Gastroesophageal sphincter (tissue), 4 donors: ENCODE measurements around the gene RUNDC1. TPM values are rescaled to one million over a fixed set of nuclear protein-coding genes. Genes with fewer than 3 reads are reported as not detected.
A peak's percentile ranks its signal among the peaks of the same experiment; 100 is the strongest.

Experiments
- ATAC-seq: fragments of 150-250 bp; one replicate; pipeline ENCODE4 v1.9.1; 2016; ENCODE audit warnings: mild to moderate bottlenecking, moderate library complexity
- H3K27ac ChIP-seq, 4 donors: fragments of 200-600 bp; sonication (generic) in 3 of 4; 1 replicate in 3 of 4; 2 replicates in 1 of 4; pipeline ENCODE4 v1.5.1; 2016 to 2019
- H3K27me3 ChIP-seq: fragments of 200-600 bp; sonication (generic); one replicate; pipeline ENCODE4 v1.5.1; 2019
- H3K36me3 ChIP-seq, 2 donors: fragments of 200-600 bp; sonication (generic); one replicate each; pipeline ENCODE4 v1.5.1; 2019; ENCODE audit warnings: control low read depth in 1 of 2
- H3K4me1 ChIP-seq, 3 donors: fragments of 200-600 bp; sonication (generic); 1 replicate in 2 of 3; 2 replicates in 1 of 3; pipeline ENCODE4 v1.5.1; 2016 to 2019; ENCODE audit warnings: control low read depth in 2 of 3
- H3K4me3 ChIP-seq, 2 donors: fragments of 200-600 bp; sonication (generic); one replicate each; pipeline ENCODE4 v1.5.1; 2019; ENCODE audit warnings: mild to moderate bottlenecking in 1 of 2, moderate library complexity in 1 of 2
- H3K9me3 ChIP-seq, 3 donors: fragments of 200-600 bp; sonication (generic); one replicate each; pipeline ENCODE4 v1.5.1; 2017 to 2019; ENCODE audit warnings: control low read depth in 2 of 3
- EP300 ChIP-seq: sonication (generic); formaldehyde crosslinking; IDR thresholded peaks from one replicate; pipeline ENCODE4 v1.6.1; 2017; ENCODE audit warnings: antibody characterized with exemption, mild to moderate bottlenecking
- POLR2A ChIP-seq, 2 donors: fragments of 450-650 bp; IDR thresholded peaks; one replicate each; pipeline ENCODE4 v1.6.1; 2017; ENCODE audit warnings: antibody characterized with exemption in 2 of 2, mild to moderate bottlenecking in 2 of 2, moderate library complexity in 1 of 2
- POLR2AphosphoS5 ChIP-seq: sonication (generic); formaldehyde crosslinking; IDR thresholded peaks from one replicate; pipeline ENCODE4 v1.6.1; 2017; ENCODE audit warnings: antibody characterized with exemption
- WGBS, 2 donors: methylation state at CpG; one replicate each; pipeline ENCODE4 v1.1.5; 2018; ENCODE audit warnings: low coverage in 1 of 2; 5-methylcytosine and 5-hydroxymethylcytosine counted together
- total RNA-seq, 4 donors: library from RNA; depleted of rRNA; stranded (reverse); fragments of >200 nt; gene quantifications; one replicate each; pipeline ENCODE4 v1.1.0, GENCODE V29; 2016
- TF ChIP-seq, protein P1 (sequence below), 4 experiments: fragments of 200-600 bp in 2 of 4; fragments of 450-650 bp in 2 of 4; sonication (generic) in 1 of 4; IDR thresholded peaks; one replicate each; pipeline ENCODE4 v1.5.1; 2017 to 2019; ENCODE audit warnings: antibody characterized with exemption in 4 of 4, mild to moderate bottlenecking in 2 of 4, moderate library complexity in 2 of 4

Gene RUNDC1
- 10 to 100 TPM; 16.4 to 20.9 (median 19.4) TPM for total RNA-seq

DNA sequence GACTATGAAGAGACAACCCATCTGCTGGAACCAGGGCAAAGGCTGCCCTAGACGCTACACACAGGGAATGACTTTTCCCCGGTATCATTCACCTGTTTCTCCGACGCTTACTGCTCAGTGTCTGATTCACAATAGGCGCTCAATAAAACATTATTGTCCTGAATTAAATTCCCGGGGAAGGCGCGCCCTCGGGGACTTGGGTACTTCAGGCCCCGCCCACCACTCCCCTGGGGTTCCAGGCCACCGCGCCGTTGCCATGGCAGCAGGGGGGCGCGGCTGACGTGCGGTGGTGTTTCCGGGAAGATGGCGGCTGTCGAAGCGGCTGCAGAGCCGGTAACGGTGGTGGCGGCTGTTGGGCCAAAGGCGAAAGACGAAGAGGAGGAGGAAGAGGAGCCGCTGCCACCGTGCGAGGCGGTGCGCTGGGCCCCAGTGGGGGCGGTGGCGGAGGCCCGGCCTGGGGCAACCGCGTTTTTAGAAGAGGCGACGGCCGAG is at the start of gene RUNDC1:
Gene RUNDC1 (plus strand): TSS at position 292 of the 492 bp plus-strand sequence. CDS start 12 bp downstream, at position 304.
- peak; percentile 94 for ATAC-seq
- TF ChIP-seq POLR2AphosphoS5 (peak; percentile 61), POLR2A (IDR thresholded peaks at IDR 0.05) (peak; percentile 38 to 48), EP300 (no peak)
- H3K27ac ChIP-seq, result peak within 1 kb of the TSS; percentile 35 to 92 (median 86)
- WGBS, 2 donors, result 0% methylated on average over 4 to 5 of the region's 39 CpGs
- peaks cover 0 to 18% of the 10 kb centered on the region in 2 donors for H3K36me3 ChIP-seq
- H3K9me3 ChIP-seq, result no peaks in the 10 kb centered on the region
- no peaks in the 10 kb centered on the region for H3K27me3 ChIP-seq
- peak within 1 kb of the TSS; percentile 72 to 98 for H3K4me3 ChIP-seq
- H3K4me1 ChIP-seq, result peaks cover 0 to 31% (median 11%) of the 10 kb centered on the region in 3 donors

DNA sequence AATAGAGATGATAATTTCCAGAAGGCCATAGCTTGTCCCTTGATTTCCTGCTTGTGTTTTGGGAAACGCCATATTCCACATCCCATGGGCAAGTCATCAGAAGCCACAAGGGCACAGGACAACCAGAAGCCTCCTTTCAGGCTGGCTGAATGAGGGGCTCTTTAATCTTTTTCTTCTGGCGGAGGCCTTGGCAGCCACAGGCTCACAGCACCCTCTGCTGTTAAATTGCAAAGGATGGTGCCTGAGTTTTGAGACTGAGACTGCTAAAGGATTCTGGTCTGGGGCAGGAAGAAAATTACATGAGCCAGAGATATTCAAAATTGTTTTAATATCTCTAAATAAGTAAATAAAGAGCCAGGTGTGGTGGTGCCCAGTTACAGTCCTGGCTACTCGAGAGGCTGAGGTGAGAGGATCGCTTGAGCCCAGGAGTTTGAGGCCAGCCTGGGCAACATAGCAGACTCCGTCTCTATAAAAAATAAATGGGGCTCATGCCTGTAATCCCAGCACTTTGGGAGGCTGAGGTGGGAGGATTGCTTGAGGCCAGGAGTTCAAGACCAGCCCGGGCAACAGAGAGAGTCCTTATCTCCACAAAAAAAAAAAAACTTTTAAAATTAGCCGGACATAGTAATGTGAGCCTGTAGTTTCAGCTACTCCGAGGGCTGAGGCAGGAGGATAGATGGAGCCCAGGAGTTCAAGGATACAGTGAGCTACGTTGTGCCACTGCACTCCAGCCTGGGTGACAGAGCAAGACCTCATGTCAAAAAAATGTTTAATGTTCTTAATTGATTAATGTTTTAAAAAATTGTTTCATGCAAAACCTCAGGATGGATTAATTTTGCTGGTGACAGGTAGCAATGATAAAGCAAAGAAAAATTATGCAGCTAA is 42.4 kb upstream of the RUNDC1 start:
- TF ChIP-seq EP300 (no peak), POLR2AphosphoS5 (no peak)
- TF ChIP-seq, protein P1, sequence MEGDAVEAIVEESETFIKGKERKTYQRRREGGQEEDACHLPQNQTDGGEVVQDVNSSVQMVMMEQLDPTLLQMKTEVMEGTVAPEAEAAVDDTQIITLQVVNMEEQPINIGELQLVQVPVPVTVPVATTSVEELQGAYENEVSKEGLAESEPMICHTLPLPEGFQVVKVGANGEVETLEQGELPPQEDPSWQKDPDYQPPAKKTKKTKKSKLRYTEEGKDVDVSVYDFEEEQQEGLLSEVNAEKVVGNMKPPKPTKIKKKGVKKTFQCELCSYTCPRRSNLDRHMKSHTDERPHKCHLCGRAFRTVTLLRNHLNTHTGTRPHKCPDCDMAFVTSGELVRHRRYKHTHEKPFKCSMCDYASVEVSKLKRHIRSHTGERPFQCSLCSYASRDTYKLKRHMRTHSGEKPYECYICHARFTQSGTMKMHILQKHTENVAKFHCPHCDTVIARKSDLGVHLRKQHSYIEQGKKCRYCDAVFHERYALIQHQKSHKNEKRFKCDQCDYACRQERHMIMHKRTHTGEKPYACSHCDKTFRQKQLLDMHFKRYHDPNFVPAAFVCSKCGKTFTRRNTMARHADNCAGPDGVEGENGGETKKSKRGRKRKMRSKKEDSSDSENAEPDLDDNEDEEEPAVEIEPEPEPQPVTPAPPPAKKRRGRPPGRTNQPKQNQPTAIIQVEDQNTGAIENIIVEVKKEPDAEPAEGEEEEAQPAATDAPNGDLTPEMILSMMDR (IDR thresholded peaks at IDR 0.05), result peak in 3 of 4 experiments; percentile 50 to 78 (median 62)
- Histone ChIP-seq H3K27me3 (no peaks in the 10 kb centered on the region), H3K36me3 (no peaks in the 10 kb centered on the region), H3K4me3 (no peak overlapping the region), H3K27ac (no peak overlapping the region), H3K4me1 (peaks cover 0 to 8% (median 0%) of the 10 kb centered on the region in 3 donors), H3K9me3 (no peaks in the 10 kb centered on the region)
- ATAC-seq, result peak; percentile 48
- 24 to 31% methylated on average over 6 to 9 of the region's 9 CpGs for WGBS, 2 donors

DNA sequence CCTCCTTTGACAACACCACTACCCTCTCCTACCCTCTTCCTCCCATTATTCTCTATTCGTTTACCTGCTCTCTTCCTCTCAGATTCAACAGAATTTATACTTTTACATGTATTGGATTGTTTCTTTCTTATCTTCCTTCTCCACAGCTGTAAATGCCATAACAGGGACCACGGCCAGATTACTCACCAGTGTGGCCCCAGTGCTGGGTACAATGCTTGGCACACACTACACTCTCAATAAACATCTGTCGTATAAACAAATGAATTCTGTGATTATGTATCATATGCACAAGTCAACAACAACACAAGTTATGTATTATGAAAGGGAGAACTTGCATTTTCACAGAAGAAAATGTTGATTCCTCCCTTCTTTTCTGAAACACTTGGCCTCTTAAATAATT is 36.2 kb upstream of the RUNDC1 start:
- TF ChIP-seq POLR2A (IDR thresholded peaks at IDR 0.05), result no peak
- TF ChIP-seq POLR2AphosphoS5, result no peak
- no peak for TF ChIP-seq EP300
- TF ChIP-seq, protein P1 (IDR thresholded peaks at IDR 0.05), result no peak
- no peak overlapping the region for H3K4me3 ChIP-seq
- H3K27ac ChIP-seq, result no peak overlapping the region
- no peaks in the 10 kb centered on the region for H3K9me3 ChIP-seq
- H3K4me1 ChIP-seq, result peaks cover 0 to 23% (median 5%) of the 10 kb centered on the region in 3 donors
- WGBS, 2 donors, result 42 to 56% methylated on average over 3 of the region's 3 CpGs
- no peak for ATAC-seq
- H3K36me3 ChIP-seq, result peaks cover 0 to 13% of the 10 kb centered on the region in 2 donors
- no peaks in the 10 kb centered on the region for H3K27me3 ChIP-seq

DNA sequence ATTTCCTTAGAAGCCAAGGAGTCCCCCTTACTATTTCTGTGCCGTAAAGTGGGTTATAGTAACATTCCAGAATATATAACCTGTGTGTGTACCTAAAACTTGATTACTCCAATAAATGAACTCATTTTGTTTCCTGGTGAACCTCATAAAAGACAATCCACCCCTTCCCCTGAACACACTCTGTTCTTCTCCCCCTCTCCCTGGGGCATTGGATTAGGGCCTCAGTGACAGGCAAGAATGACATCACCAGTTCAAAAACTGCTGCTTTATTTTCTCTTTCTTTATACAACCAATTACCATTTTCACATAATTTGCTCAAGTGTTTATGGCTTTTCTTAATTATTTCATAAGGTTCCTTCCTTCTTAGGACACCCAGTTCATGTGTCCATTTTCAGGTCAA is 33.6 kb upstream of the RUNDC1 start:
- Histone ChIP-seq H3K4me3 (no peak overlapping the region), H3K27me3 (no peaks in the 10 kb centered on the region), H3K9me3 (no peaks in the 10 kb centered on the region), H3K27ac (peak overlapping the region in 1 of 4 donors; percentile 72), H3K36me3 (peaks cover 0 to 39% of the 10 kb centered on the region in 2 donors), H3K4me1 (peaks cover 0 to 23% (median 5%) of the 10 kb centered on the region in 3 donors)
- WGBS, 2 donors, result 76 to 100% methylated on average over 1 of the region's 1 CpG
- ATAC-seq, result no peak
- TF ChIP-seq POLR2AphosphoS5 (no peak), EP300 (no peak), POLR2A (IDR thresholded peaks at IDR 0.05) (no peak)
- TF ChIP-seq, protein P1 (IDR thresholded peaks at IDR 0.05), result no peak

DNA sequence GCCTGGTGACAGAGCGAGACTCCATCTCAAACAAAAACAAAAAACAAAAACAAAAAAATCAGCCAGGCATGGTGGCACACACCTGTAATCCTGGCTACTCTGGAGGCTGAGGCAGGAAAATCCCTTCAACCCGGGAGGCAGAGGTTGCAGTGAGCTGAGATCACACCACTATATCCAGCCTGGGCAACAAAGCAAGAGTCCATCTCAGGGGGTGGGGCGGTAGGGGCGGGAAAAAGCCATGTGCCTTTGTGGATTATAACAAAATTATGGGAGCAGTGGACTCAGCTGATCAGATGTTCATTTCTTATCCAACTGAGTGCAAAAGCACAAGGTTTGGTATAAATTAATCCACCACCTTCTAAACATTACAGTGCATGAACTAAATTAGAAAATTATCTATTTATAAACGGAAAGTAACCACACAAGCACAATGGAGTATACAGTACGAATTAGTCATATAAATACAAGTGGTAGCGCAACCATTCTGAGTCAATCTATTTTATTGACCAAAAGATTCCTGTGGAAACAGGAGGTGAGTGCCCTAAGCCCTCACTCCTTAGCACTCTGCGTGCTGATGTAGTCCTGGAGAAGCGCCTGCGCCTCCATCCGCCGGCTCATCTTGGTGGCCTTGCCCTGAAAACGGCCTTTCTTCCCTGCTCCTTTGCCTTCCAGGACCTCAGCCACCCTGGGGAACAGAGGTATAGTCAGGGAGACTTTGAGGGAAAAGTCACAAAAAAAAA is 30.2 kb upstream of the RUNDC1 start:
- WGBS, 2 donors, result 86 to 87% methylated on average over 9 to 10 of the region's 13 CpGs
- peaks cover 0 to 73% of the 10 kb centered on the region in 2 donors for H3K36me3 ChIP-seq
- no peak overlapping the region for H3K27ac ChIP-seq
- H3K9me3 ChIP-seq, result no peaks in the 10 kb centered on the region
- TF ChIP-seq POLR2AphosphoS5 (no peak), POLR2A (IDR thresholded peaks at IDR 0.05) (no peak), EP300 (no peak)
- TF ChIP-seq, protein P1 (IDR thresholded peaks at IDR 0.05), result no peak
- H3K4me3 ChIP-seq, result no peak overlapping the region
- peaks cover 0 to 16% (median 3%) of the 10 kb centered on the region in 3 donors for H3K4me1 ChIP-seq
- no peak for ATAC-seq
- H3K27me3 ChIP-seq, result no peaks in the 10 kb centered on the region
